ENCODE measurements around the gene ATXN2. TPM values are rescaled to one million over a fixed set of nuclear protein-coding genes. Genes with fewer than 3 reads are reported as not detected.
"Not testable (repeated sequence)": the region's sequence is repeated elsewhere in the genome, so short reads cannot be mapped to it uniquely, and the experiment has no call there.

The ATXN2 gene

DNA sequence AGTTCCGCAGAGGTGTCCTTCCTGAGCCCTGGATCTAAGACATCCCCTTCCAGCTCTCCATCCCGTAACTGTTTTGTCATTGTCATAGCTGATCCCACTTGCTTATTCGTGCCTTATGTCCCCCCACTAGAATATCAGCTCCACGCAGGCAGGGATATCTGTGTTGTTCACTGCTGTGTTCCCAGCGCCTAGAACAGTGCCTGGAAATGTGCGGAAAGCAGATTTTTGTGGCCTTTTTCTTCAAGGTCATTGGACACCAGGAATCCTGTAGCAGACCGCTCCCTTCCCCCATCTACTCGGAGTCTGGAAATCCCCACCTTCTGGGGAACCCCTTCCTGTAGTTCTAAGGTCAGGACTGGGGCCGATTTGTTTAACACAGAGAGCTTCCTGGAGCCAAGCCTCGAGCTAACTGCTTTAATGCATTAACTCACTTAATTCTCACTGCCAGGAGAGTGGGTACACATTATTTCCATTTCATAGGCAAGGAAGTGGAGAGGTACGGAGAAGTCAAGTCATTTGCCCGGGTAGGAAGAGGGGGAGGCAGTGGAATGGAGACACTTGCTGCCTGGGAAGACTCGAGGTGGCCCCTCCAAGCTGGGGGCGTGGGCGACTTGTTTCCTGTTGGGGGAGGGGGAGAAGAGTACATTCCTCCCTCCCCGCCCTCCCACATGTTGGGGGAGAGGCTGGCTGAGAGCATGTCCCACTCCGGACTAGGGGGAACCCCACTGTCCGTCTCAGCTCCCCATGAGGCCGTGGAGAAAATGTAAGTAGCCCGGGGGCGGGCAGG, 194.6 kb downstream of the ATXN2 start:
- H3K4me1 ChIP-seq (ENCODE audit: control insufficient read depth, insufficient read depth, low read depth, low read length), result peaks cover 32% of the 10 kb centered on the region
- H3K27me3 ChIP-seq (ENCODE audit: control insufficient read depth in 1 of 2, insufficient read depth in 1 of 2, low read length in 2 of 2), result no peaks in the 10 kb centered on the region
- peak overlapping the region; percentile 79 to 86 for H3K4ac ChIP-seq (ENCODE audit: low read depth in 1 of 2, low read length in 2 of 2)
- H3K4me3 ChIP-seq (ENCODE audit: insufficient read depth in 1 of 2, low read depth in 1 of 2, low read length in 2 of 2), result peak overlapping the region; percentile 55 to 81
- peak overlapping the region; percentile 78 for H2BK15ac ChIP-seq (ENCODE audit: low read depth, poor library complexity, severe bottlenecking)
- peak overlapping the region; percentile 85 for H4K8ac ChIP-seq (ENCODE audit: low read length)
- peak overlapping the region; percentile 70 for H3K4me2 ChIP-seq (ENCODE audit: low read length, poor library complexity, severe bottlenecking)
- no peak overlapping the region for H2BK5ac ChIP-seq (ENCODE audit: low read depth, low read length, poor library complexity, severe bottlenecking)
- H3K9ac ChIP-seq (ENCODE audit: low read length), result peak overlapping the region; percentile 49
- no peaks in the 10 kb centered on the region for H3K9me3 ChIP-seq (ENCODE audit: control insufficient read depth, low read length)
- H3K27ac ChIP-seq (ENCODE audit: low read length, poor library complexity, severe bottlenecking), result peak overlapping the region; percentile 71
- H2AK5ac ChIP-seq (ENCODE audit: low read length, severe bottlenecking), result peak overlapping the region; percentile 65
- H3K14ac ChIP-seq (ENCODE audit: low read length in 2 of 2), result no peak overlapping the region
- 34% methylated on average over 16 of the region's 21 CpGs for WGBS
- H4K91ac ChIP-seq (ENCODE audit: low read length), result peak overlapping the region; percentile 88
- peaks cover 0 to 4% of the 10 kb centered on the region in 2 experiments for H3K36me3 ChIP-seq (ENCODE audit: control insufficient read depth in 1 of 2, insufficient read depth in 2 of 2, low read depth in 1 of 2, low read length in 2 of 2)
- peak overlapping the region; percentile 58 for H2AFZ ChIP-seq (ENCODE audit: low read depth, low read length)
- peak; percentile 89 for DNase-seq
- H2BK120ac ChIP-seq (ENCODE audit: low read depth, low read length), result peak overlapping the region; percentile 64
- H3K18ac ChIP-seq (ENCODE audit: low read depth in 1 of 2, low read length in 2 of 2), result peak overlapping the region; percentile 67 to 96
- peaks cover 9% of the 10 kb centered on the region for H3K79me1 ChIP-seq (replicated peaks; ENCODE audit: low read length, poor library complexity, severe bottlenecking)
- H3K23ac ChIP-seq (ENCODE audit: low read length in 2 of 2), result peak overlapping the region in 1 of 2 experiments; percentile 54
- H2BK12ac ChIP-seq (ENCODE audit: low read length in 2 of 2), result peak overlapping the region; percentile 55 to 75

DNA sequence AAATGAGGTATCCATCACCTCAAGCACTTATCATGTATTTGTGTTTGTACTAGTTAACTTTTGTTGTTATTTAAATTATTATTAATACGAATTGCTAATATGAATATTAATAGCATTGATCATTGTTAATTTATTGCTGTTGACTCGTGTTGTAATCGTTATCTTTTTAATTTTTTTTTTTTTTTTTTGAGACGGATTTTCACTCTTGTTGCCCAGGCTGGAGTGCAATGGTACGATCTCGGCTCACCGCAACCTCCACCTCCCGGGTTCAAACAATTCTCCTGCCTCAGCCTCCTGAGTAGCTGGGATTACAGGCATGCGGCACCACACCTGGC, 196.7 kb downstream of the ATXN2 start:
- H3K4ac ChIP-seq (ENCODE audit: low read depth in 1 of 2, low read length in 2 of 2); H3K23ac ChIP-seq (ENCODE audit: low read length in 2 of 2); H3K79me1 ChIP-seq (replicated peaks; ENCODE audit: low read length, poor library complexity, severe bottlenecking); H3K36me3 ChIP-seq (ENCODE audit: control insufficient read depth in 1 of 2, insufficient read depth in 2 of 2, low read depth in 1 of 2, low read length in 2 of 2); H2BK12ac ChIP-seq (ENCODE audit: low read length in 2 of 2); H2AK5ac ChIP-seq (ENCODE audit: low read length, severe bottlenecking); H3K4me3 ChIP-seq (ENCODE audit: insufficient read depth in 1 of 2, low read depth in 1 of 2, low read length in 2 of 2); DNase-seq; H3K4me2 ChIP-seq (ENCODE audit: low read length, poor library complexity, severe bottlenecking); H3K9ac ChIP-seq (ENCODE audit: low read length); H2AFZ ChIP-seq (ENCODE audit: low read depth, low read length); H3K27me3 ChIP-seq (ENCODE audit: control insufficient read depth in 1 of 2, insufficient read depth in 1 of 2, low read length in 2 of 2); H2BK120ac ChIP-seq (ENCODE audit: low read depth, low read length); H4K8ac ChIP-seq (ENCODE audit: low read length); H3K9me3 ChIP-seq (ENCODE audit: control insufficient read depth, low read length); H3K27ac ChIP-seq (ENCODE audit: low read length, poor library complexity, severe bottlenecking); H2BK5ac ChIP-seq (ENCODE audit: low read depth, low read length, poor library complexity, severe bottlenecking); H3K14ac ChIP-seq (ENCODE audit: low read length in 2 of 2); H3K18ac ChIP-seq (ENCODE audit: low read depth in 1 of 2, low read length in 2 of 2); H2BK15ac ChIP-seq (ENCODE audit: low read depth, poor library complexity, severe bottlenecking); H4K91ac ChIP-seq (ENCODE audit: low read length): not testable (repeated sequence)
- peaks cover 26% of the 10 kb centered on the region for H3K4me1 ChIP-seq (ENCODE audit: control insufficient read depth, insufficient read depth, low read depth, low read length)
- 97% methylated on average over 5 of the region's 9 CpGs for WGBS

Small RNA genes within 50 kb of the gene (small RNA-seq; reads per million reads assigned to genes)
- not detected for gene RF00066 (ENCODE audit: low read depth)

Measured in mesenchymal stem cell (in vitro differentiated cells and primary cell).